ENCODE data around the gene PCYT1B. TPM values are rescaled to one million over a fixed set of nuclear protein-coding genes. Genes with fewer than 3 reads are reported as not detected.

PCYT1B gene
- total and polyA plus RNA-seq, 4 donors, result 13.0 to 22.9 (median 15.8) TPM

DNA sequence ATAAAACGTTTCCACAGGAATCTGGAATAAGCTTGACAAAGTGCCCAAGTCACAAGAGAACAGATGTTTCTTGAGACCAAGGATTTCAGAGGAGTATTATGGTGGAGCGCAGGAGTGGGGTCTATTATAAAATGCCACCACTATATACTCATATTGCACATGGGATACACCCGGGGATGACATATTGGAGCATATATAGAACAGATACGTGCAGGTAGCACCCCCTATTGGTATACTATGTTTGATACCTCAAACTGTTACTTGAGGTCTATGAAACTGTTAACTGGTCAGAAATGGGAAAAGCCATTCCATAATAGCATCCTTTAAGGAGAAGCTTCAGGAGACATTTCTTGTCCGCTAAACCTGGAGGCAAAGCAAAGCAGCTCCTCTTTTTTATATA, 86.0 kb downstream of the PCYT1B start:
- H3K9me3 ChIP-seq (ENCODE audit: control insufficient read depth, insufficient read depth, low read length), result no peaks in the 10 kb centered on the region
- H3K27me3 ChIP-seq (ENCODE audit: control insufficient read depth, insufficient read depth, low read length), result peaks cover 2% of the 10 kb centered on the region
- DNase-seq (ENCODE audit: low read depth in 4 of 6, low spot score in 6 of 6), result no peak
- no peak overlapping the region for H3K4me3 ChIP-seq (ENCODE audit: low read depth, low read length)
- peaks cover 6% of the 10 kb centered on the region for H3K4me1 ChIP-seq (ENCODE audit: control insufficient read depth, insufficient read depth, low read length)
- WGBS (ENCODE audit: insufficient coverage), result no CpG with 5 or more reads among the region's 5 CpGs
- peaks cover 13% of the 10 kb centered on the region for H3K36me3 ChIP-seq (ENCODE audit: control insufficient read depth, insufficient read depth, low read length)
- H3K27ac ChIP-seq (ENCODE audit: low read depth, low read length), result no peak overlapping the region

DNA sequence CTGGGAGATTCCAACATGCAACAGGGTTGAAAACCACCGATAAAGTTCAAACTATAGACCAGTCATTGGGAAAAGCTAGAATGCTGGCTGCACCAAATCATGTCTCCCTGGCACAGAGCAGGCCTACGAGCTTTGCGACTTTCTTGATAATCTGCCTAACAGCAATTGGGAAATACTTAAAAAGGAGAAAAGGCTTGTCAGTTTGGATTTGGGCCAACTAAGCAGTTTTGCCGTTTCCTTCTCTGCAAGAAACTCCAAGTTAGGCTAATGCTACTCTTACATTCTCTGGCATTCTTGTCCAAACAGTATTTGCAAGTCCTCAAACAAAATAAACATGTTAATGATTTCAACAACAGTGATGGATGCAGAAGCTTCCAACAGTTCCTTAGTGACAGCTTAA, 94.1 kb downstream of the PCYT1B start:
- peak in 2 of 6 donors; percentile 15 to 17 for DNase-seq (ENCODE audit: low read depth in 4 of 6, low spot score in 6 of 6)
- no peak overlapping the region for H3K4me3 ChIP-seq (ENCODE audit: low read depth, low read length)
- H3K4me1 ChIP-seq (ENCODE audit: control insufficient read depth, insufficient read depth, low read length), result no peaks in the 10 kb centered on the region
- no peak overlapping the region for H3K27ac ChIP-seq (ENCODE audit: low read depth, low read length)
- 43% methylated on average over 4 of the region's 4 CpGs for WGBS (ENCODE audit: insufficient coverage)
- H3K36me3 ChIP-seq (ENCODE audit: control insufficient read depth, insufficient read depth, low read length), result peaks cover 3% of the 10 kb centered on the region
- H3K27me3 ChIP-seq (ENCODE audit: control insufficient read depth, insufficient read depth, low read length), result peaks cover 2% of the 10 kb centered on the region
- H3K9me3 ChIP-seq (ENCODE audit: control insufficient read depth, insufficient read depth, low read length), result no peaks in the 10 kb centered on the region

DNA sequence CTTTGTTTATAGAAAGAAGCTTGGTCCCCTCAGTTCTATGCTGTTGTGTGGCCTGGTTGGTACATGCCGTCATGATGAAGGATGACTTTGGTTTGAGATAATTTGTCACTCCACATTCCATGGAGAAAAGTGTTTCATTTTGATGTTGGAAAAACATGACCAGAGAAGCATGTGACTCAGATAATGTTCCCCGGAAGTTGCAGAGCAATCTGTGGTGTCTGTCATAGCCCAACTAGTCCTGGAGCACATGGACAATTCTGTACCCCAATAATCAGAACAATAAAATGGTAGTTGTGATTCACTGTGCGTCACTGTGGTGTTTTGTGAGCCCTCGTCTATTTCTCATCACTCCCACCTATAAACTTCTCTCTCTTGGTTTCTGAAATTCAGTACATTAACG, 97.0 kb downstream of the PCYT1B start:
- WGBS (ENCODE audit: insufficient coverage), result 100% methylated on average over 1 of the region's 5 CpGs
- H3K27me3 ChIP-seq (ENCODE audit: control insufficient read depth, insufficient read depth, low read length), result peaks cover 11% of the 10 kb centered on the region
- H3K27ac ChIP-seq (ENCODE audit: low read depth, low read length), result no peak overlapping the region

DNA sequence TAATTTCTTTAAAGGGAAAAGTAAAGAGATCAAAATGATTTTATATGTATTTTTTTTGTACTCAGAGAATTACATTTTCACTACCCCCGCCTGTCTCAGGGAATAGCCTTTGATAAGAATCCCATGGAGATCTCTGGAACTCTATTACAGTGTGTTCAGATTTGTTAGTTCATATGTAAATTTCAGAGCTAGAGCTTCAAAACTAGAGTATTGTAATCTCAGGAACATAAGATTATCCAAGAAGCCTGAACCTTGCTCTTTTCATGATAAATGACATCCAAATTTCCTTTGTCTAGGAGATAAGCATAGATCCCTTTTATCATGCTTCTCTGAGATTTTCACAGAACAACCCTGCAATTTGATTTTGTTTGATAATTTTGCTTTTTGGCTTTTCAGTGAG, 99.2 kb downstream of the PCYT1B start:
- peaks cover 15% of the 10 kb centered on the region for H3K27me3 ChIP-seq (ENCODE audit: control insufficient read depth, insufficient read depth, low read length)
- no peaks in the 10 kb centered on the region for H3K36me3 ChIP-seq (ENCODE audit: control insufficient read depth, insufficient read depth, low read length)
- no peaks in the 10 kb centered on the region for H3K9me3 ChIP-seq (ENCODE audit: control insufficient read depth, insufficient read depth, low read length)
- no peak for DNase-seq (ENCODE audit: low read depth in 4 of 6, low spot score in 6 of 6)
- no CpG with 5 or more reads among the region's 1 CpG for WGBS (ENCODE audit: insufficient coverage)
- H3K4me1 ChIP-seq (ENCODE audit: control insufficient read depth, insufficient read depth, low read length), result no peaks in the 10 kb centered on the region
- H3K27ac ChIP-seq (ENCODE audit: low read depth, low read length), result no peak overlapping the region
- H3K4me3 ChIP-seq (ENCODE audit: low read depth, low read length), result no peak overlapping the region

More for the DNA sequence above, 97.0 kb downstream of the PCYT1B start:
- Histone ChIP-seq H3K9me3 (ENCODE audit: control insufficient read depth, insufficient read depth, low read length) (no peaks in the 10 kb centered on the region), H3K4me1 (ENCODE audit: control insufficient read depth, insufficient read depth, low read length) (no peaks in the 10 kb centered on the region), H3K4me3 (ENCODE audit: low read depth, low read length) (no peak overlapping the region), H3K36me3 (ENCODE audit: control insufficient read depth, insufficient read depth, low read length) (no peaks in the 10 kb centered on the region)
- no peak for DNase-seq (ENCODE audit: low read depth in 4 of 6, low spot score in 6 of 6)

DNA sequence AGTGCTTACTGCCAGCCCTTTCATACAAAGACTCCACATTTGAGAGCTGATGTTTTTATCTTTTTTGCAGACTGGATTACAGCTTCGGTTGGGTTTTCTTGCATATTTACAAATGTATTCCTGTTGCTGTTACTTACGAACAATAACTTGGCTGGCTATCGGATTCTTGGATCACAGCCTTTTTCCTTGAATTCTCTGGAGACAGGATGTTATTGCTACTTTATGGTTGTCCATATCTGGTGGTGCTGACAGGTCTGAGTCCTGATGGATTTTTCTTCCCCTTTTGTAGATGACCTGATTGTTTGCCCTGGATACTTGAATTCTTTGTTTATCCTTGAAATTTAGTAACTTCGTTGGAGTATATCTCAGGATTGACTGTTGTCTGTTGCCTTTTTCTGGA, 104.4 kb downstream of the PCYT1B start:
- DNase-seq (ENCODE audit: low read depth in 4 of 6, low spot score in 6 of 6), result peak in 1 of 6 donors; percentile 11
- Histone ChIP-seq H3K27ac (ENCODE audit: low read depth, low read length) (no peak overlapping the region), H3K4me3 (ENCODE audit: low read depth, low read length) (no peak overlapping the region), H3K36me3 (ENCODE audit: control insufficient read depth, insufficient read depth, low read length) (no peaks in the 10 kb centered on the region), H3K4me1 (ENCODE audit: control insufficient read depth, insufficient read depth, low read length) (no peaks in the 10 kb centered on the region), H3K27me3 (ENCODE audit: control insufficient read depth, insufficient read depth, low read length) (peaks cover 19% of the 10 kb centered on the region), H3K9me3 (ENCODE audit: control insufficient read depth, insufficient read depth, low read length) (no peaks in the 10 kb centered on the region)
- WGBS (ENCODE audit: insufficient coverage), result 50% methylated on average over 1 of the region's 4 CpGs

DNA sequence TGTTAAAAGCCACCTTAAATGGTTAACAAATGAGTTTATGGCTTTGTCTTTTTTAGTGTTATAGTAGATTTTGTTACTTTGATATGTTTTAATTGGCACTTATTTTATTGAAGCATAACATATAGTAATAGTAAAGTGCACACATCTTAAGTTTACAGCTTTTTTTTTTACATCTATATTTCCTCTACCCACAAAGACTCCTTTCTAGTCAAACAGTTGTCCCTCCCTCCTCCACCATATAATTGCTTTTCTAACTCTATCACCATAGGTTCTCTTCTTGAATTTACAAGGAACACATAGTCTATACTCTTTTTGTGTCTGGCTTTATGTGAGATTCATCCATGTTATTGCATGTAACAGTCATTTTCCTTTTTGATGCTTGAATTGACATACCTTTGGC, 110.6 kb downstream of the PCYT1B start:
- no peak for DNase-seq (ENCODE audit: low read depth in 4 of 6, low spot score in 6 of 6)
- no peak overlapping the region for H3K4me3 ChIP-seq (ENCODE audit: low read depth, low read length)
- no peak overlapping the region for H3K27ac ChIP-seq (ENCODE audit: low read depth, low read length)
- H3K27me3 ChIP-seq (ENCODE audit: control insufficient read depth, insufficient read depth, low read length), result peaks cover 2% of the 10 kb centered on the region
- H3K9me3 ChIP-seq (ENCODE audit: control insufficient read depth, insufficient read depth, low read length), result no peaks in the 10 kb centered on the region
- peaks cover 3% of the 10 kb centered on the region for H3K36me3 ChIP-seq (ENCODE audit: control insufficient read depth, insufficient read depth, low read length)
- no peaks in the 10 kb centered on the region for H3K4me1 ChIP-seq (ENCODE audit: control insufficient read depth, insufficient read depth, low read length)

DNA sequence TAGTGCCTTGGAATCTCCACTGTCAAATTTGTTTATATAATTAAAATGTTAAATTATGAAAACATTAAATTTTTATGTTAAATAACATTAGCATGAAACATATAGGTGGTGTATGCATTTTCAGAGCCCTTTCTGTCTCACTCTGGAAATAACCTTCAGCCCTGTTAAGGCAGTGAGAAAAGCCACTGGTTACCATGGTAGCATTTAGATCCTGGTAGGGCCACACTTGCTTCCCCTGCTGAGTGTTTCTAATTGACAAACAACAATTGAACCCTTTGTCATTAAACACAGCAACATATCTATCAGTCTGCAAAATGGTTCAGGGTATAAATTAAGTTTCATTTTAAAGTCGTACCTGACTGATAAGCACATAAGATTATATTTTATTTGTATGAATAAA, 118.5 kb downstream of the PCYT1B start:
- no peaks in the 10 kb centered on the region for H3K4me1 ChIP-seq (ENCODE audit: control insufficient read depth, insufficient read depth, low read length)
- DNase-seq (ENCODE audit: low read depth in 4 of 6, low spot score in 6 of 6), result peak in 3 of 6 donors; percentile 1 to 69 (median 14)
- H3K36me3 ChIP-seq (ENCODE audit: control insufficient read depth, insufficient read depth, low read length), result no peaks in the 10 kb centered on the region
- H3K9me3 ChIP-seq (ENCODE audit: control insufficient read depth, insufficient read depth, low read length), result no peaks in the 10 kb centered on the region
- no peak overlapping the region for H3K27ac ChIP-seq (ENCODE audit: low read depth, low read length)
- no CpG with 5 or more reads among the region's 1 CpG for WGBS (ENCODE audit: insufficient coverage)
- H3K27me3 ChIP-seq (ENCODE audit: control insufficient read depth, insufficient read depth, low read length), result peaks cover 12% of the 10 kb centered on the region
- H3K4me3 ChIP-seq (ENCODE audit: low read depth, low read length), result no peak overlapping the region

DNA sequence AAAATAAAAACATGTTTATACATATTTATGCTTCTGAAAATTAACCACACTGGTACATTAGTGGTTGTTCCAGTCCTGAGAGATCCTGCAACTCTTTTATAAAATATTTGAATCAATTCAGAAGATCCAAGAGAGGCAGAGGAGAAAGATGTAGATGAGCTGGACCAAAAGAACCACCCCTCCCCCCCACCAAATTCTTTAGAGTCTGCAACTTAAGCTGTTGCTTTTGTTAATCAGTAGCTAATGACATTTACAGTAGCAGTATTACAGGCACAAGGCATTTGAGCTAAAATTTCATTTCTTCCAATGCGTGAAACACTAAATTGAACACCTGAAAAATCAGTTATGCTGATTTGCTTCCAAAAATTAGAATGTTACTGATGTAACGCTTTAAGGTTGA, 120.5 kb downstream of the PCYT1B start:
- Histone ChIP-seq H3K9me3 (ENCODE audit: control insufficient read depth, insufficient read depth, low read length) (no peaks in the 10 kb centered on the region), H3K4me3 (ENCODE audit: low read depth, low read length) (no peak overlapping the region), H3K27ac (ENCODE audit: low read depth, low read length) (no peak overlapping the region), H3K27me3 (ENCODE audit: control insufficient read depth, insufficient read depth, low read length) (peaks cover 14% of the 10 kb centered on the region), H3K36me3 (ENCODE audit: control insufficient read depth, insufficient read depth, low read length) (no peaks in the 10 kb centered on the region), H3K4me1 (ENCODE audit: control insufficient read depth, insufficient read depth, low read length) (no peaks in the 10 kb centered on the region)
- WGBS (ENCODE audit: insufficient coverage), result no CpG with 5 or more reads among the region's 2 CpGs
- DNase-seq (ENCODE audit: low read depth in 4 of 6, low spot score in 6 of 6), result no peak

DNA sequence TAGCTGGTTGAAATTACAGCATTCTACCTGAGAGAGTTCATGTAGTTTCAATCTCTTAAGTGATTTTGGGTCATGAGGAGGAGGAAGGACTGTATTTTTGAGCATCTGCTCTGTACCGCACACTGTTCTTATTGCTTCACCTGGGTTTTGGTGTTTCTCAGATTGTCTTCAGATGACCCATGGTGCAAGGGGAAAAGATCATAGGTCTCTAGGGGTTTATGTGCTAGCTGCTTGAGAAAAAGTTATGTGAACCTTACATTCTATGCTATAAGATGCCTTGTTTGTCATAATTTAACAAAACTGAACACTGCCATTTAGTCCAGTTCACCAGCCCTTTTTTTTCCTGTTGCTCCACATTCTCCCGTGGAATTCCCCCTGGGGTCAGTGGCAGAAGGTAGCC, 121.7 kb downstream of the PCYT1B start:
- Histone ChIP-seq H3K27ac (ENCODE audit: low read depth, low read length) (no peak overlapping the region), H3K36me3 (ENCODE audit: control insufficient read depth, insufficient read depth, low read length) (no peaks in the 10 kb centered on the region), H3K4me3 (ENCODE audit: low read depth, low read length) (no peak overlapping the region), H3K27me3 (ENCODE audit: control insufficient read depth, insufficient read depth, low read length) (peaks cover 16% of the 10 kb centered on the region), H3K9me3 (ENCODE audit: control insufficient read depth, insufficient read depth, low read length) (no peaks in the 10 kb centered on the region), H3K4me1 (ENCODE audit: control insufficient read depth, insufficient read depth, low read length) (no peaks in the 10 kb centered on the region)
- 100% methylated on average over 1 of the region's 2 CpGs for WGBS (ENCODE audit: insufficient coverage)
- no peak for DNase-seq (ENCODE audit: low read depth in 4 of 6, low spot score in 6 of 6)

DNA sequence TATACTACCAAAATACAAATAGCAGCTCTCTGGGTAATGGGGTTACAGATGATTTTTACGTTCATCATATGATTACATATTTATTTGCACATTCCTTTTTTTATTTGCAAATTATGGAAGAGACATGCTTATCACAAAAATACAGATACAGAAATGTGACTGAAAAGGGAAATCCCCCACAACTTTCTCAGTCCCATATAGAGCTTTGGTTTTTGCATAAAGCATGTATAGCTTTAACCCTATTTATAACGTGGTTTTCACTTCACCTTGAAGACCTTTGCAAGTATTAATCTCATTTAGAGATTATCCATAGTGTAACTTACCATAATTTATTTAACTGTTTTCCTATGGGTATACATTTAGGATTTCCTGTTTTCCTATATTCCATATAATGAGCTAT, 126.7 kb downstream of the PCYT1B start:
- DNase-seq (ENCODE audit: low read depth in 4 of 6, low spot score in 6 of 6), result no peak
- H3K9me3 ChIP-seq (ENCODE audit: control insufficient read depth, insufficient read depth, low read length), result no peaks in the 10 kb centered on the region
- H3K36me3 ChIP-seq (ENCODE audit: control insufficient read depth, insufficient read depth, low read length), result no peaks in the 10 kb centered on the region
- peaks cover 4% of the 10 kb centered on the region for H3K27me3 ChIP-seq (ENCODE audit: control insufficient read depth, insufficient read depth, low read length)
- no CpG with 5 or more reads among the region's 2 CpGs for WGBS (ENCODE audit: insufficient coverage)
- no peak overlapping the region for H3K4me3 ChIP-seq (ENCODE audit: low read depth, low read length)
- no peaks in the 10 kb centered on the region for H3K4me1 ChIP-seq (ENCODE audit: control insufficient read depth, insufficient read depth, low read length)
- H3K27ac ChIP-seq (ENCODE audit: low read depth, low read length), result no peak overlapping the region
